Activated CD4-positive, alpha-beta T cell treated with anti-CD3 and anti-CD28 coated beads, Interleukin-2, amount 50 U/mL, for 48 hours (primary cell): ENCODE measurements around the gene DPCD.
A peak's percentile ranks its signal among the peaks of the same experiment; 100 is the strongest.

Experiments
- DNase-seq, 2 experiments: peaks; one replicate each; pipeline ENCODE4 v3.0.0-alpha.2; 2020

Gene DPCD

DNA sequence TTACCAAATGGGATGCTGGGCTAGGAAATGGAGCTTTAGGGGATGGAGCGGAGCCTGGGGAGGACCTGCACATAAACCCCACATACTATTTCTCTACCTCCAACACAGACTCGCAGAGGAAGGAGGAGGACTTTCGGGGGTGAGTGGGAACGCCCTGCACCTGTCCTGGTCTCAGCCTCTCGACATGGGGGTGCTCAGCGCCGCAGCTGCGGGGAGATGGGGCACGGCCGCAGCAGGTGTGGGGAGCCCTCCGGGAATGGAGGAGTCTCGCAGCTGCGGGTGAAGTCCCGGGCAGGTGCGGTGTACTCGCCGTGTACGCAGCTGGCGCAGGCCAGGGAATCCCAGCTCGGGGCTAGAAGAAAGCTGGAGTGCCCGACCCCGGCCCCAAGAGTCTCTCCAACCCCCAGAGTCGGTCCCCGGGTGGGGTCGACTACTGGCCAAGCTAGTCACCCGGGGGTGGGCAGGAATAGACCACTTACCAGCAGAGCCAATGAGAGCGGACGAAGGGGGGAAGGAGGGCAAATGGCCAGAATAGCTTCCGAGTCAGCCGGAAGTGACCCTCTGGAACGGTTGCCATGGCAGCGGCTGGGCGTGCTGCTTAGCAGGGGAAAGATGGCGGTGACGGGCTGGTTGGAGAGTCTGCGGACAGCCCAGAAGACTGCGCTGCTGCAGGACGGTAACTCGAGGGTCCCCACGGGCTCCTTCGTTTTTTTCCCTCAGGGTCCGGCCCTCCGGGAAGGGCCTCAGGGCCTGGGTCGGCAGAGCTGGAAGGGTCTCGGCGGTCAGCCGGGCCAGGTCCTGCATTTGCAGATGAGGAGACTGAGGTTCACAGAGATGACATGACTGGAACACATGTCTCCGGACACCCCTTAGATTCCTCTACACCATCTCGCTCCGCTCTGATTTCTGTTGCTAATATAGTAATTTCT, at the start of gene DPCD, which contains the start of gene POLL:
TSS of gene DPCD (plus strand) at position 597 of the 929 bp plus-strand sequence. CDS start at position 613, 16 bp downstream.
TSS of gene POLL (minus strand) at position 533 of the 929 bp plus-strand sequence. CDS start 897 bp downstream, outside the sequence.
- DNase-seq = peak; percentile 96 to 97

DNA sequence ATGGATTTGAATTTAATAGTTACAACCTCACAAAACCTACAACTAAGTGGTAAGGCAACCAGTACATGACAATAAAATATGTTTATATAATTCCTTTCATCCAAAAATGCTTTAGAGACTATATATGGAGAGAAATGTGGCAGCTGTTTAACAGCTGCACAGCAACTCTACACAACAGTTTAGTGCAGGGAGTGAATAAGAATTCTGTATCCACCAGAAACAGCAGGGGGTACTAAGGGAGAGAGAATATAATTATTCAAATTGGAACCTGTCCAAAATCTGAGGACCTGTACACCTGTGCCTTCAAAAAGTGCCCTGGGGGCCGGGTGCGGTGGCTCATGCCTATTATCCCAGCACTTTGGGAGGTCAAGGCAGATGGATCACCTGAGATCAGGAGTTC, 49.7 kb upstream of the DPCD start:
- no peak for DNase-seq

DNA sequence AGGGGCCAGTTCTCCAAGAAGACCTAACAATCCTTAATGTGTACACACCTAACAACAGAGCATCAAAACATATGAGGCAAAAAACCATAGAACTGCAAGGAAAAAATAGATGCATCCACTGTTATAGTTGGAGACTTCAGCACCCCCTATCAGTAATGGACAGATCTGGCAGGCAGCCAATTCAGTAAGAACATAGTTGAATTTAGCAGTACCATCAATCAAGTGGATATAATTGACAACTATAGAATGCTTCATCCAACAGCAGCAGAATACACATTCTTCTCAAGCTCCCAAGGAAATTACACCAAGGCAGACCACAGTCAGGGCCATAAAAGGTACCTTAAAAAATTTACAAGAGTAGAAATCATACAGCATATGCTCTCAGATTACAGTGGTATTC, 42.2 kb upstream of the DPCD start:
- no peak for DNase-seq

DNA sequence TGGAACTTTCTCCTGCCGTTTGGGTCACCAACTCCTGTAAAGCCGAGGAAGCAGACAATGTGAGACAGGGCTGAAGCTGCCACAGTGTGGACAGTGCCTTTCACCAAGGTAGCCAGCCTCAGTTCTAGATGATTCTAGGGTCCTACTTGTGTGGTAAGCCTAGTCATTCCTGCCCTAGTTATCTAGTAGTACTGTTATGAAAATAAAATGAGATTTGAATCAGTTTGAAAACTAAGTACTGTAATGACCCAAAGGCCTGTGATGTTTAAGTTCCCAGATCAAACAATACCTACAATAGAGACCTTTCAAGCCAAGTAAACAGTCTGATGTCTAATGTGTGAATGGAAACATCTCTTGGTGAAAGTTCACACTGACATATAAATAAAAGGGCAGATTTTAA, 37.2 kb upstream of the DPCD start:
- no peak for DNase-seq

DNA sequence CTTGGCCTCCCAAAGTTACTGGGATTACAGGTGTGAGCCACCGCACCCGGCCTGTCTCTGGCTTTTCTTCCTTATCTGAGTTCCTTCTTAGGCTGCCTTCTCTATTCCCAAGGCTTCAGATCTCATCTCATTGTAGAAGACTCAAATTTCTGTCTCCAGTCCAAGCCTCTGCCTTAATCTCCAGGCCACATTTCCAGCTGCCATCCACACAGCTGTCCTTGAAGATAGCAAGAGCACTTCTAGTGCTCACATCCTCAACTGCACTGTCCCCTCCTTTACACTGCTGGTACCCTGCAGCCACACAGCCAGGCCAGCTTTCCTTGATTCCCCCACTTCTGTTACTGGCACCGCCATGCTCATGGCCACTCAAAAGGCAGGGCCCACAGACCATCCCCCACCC, 35.7 kb upstream of the DPCD start:
- DNase-seq = no peak

DNA sequence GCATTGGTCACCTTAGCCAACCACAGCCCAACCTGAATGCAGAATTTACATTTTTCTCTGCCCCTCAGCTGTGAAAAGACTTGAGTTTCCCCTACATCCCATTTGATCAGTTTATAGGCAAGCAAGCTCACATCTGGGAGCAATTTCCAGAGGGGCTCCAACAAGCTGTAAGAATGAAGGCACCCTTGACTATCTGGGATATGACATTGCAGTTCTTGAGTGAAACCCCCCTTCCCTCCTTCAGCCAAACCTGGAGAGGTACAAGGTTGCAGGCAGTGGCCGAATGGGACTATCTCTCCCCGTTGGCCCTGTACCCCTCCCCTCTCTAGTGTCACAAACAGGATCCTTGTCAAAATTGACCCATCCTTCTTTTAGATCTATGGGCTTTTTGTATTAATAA, 30.6 kb upstream of the DPCD start:
- DNase-seq = no peak

DNA sequence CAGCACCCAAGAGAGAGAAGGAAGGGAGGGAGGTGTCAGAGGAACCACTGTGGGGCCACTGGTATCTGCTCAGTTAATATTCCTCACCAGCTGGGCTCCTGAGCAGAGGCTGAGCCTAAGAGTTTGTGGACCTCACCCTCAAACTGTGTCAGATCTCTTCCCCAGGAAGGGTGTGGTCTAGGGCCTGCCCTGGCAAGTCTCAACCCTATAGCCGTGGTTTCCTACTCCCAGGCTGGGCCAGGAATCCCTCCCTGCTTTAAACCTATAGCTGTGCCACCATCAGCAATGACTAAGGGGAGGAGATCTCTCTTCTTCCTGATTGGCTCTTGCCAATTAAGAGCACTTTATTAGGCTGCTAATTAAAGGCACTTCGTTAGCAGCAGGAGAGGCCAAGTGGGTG, 29.9 kb upstream of the DPCD start:
- DNase-seq = no peak

DNA sequence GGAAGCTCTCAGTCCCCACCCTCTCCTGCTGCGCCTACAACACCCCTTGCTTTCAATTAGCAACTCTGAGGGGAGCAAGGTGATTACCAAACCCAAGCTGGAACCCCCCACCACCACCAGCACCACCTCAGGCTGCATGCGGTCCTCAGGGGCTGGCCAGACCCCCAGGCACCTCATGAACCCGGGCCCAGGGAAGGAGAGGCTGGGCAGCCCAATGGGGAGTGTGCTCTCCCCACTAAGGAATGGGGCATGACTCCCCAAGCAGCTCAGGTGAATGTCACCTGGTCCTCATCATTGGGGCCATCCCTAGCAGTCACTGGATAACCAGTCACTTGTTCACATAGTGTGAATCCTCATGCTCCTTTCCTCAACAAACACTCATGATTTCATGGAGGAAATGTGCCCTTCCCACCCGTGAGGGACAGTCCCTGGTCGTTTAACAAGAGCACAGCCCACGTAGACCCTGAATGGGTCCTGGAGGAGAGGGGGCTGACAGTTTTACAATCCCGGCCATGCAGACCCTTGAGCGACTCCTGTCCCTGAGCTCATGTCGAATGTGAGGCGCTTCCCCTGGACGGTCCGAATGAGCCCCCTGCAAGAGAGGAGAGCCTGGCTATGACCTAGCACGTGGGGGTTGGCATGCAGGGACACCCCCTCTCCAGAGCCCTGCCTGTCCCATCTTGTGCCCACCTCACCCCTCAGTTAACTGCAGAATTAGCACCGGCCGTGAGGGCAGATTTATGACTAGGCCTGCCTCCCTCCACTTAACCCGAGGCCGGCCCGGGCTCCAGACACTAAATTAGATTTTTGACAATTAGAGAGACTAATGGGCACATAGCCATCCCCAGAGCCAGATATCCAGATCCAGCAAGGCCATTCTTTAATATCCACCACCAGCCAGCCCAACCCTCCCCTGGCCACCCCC, 29.2 kb upstream of the DPCD start:
- no peak for DNase-seq

DNA sequence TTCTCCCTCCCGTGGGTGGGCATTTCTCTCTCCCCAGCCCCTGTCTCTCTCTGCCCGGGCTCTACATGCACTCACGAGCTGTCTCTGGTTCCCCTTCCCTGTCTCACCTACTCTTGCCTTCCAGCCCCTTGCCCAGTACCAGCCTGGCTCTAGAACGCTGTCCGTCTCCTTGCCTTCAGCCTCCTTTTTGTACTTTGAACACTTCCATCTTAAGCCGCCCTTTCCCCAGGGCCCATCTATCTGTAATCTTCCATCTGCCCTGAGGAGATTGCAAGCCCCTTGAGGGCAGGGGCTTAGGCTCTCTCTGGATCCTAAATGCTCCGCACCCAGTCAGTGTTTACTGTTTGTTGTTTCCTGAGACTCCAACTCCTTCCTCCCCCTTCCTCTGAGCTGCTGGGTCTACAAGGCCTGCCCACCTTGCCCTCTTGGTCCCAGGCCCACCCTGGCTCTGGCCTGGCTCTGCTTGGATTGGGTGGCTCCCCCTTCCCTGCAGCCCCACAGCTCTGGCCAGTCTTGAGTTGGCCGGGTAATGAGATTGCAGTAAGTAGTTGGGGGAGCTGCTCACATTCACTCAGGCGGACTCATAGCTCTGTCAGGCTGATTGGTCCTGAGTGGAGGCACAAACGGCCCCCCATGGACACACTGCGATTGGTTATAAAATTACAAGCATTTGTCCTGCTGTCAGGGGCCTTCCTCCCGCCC, 28.4 kb upstream of the DPCD start:
- DNase-seq = no peak

DNA sequence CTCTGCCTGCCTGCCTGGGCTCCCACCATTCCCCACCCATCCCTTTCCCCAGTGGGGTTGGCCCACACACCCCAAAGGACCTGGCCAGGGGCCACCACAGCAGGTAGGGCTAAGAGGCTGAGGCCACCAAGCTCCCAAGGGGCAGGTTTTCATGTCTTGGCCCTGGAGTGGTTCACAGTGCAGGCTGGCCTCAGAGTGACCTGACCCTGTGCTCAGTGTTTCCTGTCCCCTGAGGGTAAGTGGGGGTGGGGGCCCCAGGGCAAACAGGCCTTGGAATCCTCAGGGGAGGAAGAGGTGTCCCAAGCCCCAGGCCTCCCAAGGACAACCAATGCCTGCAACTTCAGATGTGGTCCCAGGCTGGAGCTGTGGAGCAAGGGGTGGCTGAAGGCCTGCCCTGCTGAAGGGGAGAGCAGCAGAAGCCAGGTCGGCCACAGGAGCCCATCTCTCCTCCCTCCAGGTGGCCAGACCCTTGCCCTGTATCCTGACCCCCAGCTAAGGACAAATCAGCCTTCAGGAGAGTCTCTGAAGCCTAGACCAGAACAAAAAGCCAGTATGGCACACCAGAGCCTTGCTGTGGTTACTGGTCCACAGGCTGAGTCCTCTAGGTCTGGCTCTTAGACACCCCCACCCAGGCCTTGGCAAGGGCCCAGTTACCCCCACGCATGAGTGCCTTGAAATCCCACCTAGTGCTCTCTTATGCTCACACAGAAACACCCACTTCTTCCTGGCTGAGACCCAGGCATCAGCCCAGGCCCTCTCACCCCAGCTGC, 27.6 kb upstream of the DPCD start:
- no peak for DNase-seq

DNA sequence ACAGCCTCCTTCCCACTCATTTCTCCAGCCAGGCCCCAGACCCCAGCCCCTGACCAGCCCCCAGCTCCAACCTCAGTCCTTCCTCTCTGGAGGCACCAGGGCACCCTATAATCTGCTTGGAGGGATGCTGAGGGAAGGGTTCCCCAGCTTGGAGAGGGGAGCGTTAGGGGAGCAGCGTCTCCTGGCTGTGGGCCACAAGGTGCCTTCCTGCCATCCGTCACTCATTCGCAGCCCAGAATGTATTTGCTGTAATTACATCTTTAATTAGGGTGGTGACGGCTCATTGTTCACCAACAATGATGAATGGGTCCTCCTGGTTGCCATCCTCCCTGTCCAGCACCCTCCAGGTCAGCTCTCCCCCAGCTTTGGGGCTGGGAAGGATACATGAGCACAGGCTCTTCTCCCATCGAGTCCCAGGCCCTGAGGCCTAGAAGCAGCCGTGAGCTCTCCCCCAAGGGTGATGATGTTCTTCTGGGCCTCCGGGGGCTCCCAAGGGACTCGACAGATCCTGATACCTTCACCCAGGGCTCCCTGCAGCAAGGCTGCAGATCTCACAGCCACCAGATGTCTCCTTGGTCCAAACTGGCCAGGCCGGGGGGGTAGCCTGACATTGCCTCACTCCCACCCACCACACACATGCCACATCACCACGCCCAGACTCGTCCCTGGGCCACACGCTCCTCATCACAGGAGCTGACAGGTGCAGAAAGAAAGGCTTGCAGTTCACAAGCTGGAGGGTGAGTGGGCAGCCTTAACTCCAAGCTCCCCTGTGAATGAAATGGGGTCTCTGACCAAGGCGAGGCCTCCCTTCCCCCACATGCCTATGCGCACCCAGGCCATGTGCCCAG, 26.8 kb upstream of the DPCD start:
- no peak for DNase-seq

DNA sequence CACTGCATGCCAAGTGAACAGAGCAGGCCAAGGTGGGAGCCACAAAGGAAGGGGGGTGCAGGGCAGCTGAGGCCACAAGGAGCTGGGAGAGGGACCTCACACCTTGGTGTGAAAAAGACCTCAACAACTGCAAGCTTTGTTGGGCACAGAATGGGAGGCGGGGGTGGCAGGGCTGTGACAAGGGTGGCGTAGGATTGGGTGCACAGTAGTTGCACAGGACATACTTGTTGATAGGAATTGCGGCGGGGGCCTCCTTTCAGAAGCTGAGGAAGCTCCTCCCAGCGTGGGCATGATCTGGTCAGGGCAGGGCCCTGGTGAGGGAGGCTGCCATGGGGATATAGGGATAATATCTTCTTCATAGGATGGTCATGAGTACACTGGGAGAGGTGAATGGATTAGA, 25.9 kb upstream of the DPCD start:
- DNase-seq = no peak

DNA sequence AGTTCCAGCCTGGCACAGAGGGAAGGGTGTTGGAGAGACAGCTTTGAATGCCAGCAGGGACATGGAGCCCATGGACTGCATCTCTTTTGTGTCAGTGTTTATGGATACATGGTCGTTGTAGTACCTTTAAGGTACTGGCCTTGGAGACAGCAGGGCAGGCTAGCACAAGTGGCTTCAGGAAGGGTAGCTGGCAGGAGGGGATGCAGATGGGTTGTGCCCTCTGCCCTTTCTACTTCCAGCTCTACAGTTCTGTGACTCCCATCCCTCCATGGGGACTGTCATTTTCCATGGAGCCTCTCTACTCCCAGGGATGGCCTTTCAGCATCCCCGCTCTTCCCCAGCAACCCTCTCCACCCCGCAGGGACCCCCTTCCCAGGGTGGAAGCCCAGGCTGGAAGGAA, 25.1 kb upstream of the DPCD start:
- no peak for DNase-seq

DNA sequence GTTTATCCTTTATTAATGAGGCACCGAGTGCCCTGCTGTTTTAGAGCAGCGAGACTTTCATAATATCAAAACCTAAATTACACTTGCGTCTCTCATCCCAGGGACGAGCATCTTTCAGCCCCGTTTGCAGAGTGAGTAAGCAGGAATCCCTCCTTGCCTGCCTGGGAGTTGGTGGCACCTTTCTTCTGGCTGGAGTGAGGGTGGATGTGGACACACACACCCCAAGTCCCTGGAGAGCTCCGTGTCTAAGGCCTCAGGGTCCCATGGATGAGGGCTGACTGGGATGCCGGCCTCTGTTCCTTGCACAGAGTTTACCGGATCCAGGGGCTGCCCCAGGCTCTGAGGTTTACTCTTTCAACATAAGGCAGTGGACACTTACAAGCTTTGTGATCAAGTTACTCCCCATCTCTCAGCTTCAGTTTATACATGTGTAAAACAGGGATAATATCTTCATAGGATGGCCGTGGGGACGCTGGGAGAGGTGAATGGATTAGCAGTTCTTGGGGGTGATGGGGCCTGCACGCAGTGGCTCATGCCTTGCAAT, 24.6 kb upstream of the DPCD start:
- DNase-seq = no peak

DNA sequence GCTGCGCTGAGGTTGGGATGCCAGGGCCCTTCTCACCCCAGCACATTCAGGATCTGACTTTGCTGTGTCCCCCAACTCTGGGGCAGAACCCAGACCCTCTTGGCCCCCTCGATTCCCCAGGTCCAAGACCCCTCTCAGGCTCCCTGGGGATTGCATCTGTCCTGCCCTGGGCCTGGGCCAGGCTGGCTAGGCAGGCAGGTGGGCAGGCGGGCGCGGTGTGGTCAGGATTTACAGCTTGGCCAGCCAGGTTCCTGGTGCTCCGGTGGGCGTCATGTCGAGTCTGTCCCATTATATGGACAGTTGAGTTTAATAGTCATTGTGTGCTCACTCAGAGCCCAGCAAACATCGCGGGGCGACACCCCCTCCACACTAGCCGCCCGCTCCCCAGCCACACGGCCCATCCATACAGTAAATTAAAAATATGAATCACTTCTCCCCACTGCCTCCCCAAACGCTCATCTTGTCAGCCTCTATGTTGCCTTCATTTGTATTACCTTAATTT, 23.6 kb upstream of the DPCD start:
- DNase-seq = no peak

DNA sequence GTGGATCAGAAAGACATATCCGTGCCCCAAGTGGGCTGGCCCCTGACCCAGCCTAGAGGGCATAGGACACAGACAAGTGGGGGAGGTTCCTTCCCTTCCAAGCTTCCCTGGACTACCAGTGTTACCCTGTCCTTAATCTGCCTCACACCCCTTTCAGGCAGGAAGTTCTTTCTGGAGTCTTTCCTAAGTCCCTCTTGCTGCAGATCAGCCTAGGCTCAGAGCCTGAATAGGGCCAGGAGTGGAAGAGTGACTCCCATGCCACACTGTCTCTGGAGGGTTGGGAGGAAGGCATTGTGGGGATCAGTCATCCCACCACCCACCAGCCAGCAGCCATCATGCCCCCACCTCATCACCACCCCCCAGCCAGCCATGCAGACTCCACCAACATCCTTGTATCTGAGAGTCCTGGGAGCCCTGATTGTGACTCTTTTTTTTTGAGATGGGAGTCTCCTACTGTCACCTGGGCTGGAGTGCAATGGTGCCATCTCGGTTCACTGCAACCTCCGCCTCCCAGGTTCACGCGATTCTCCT, 22.7 kb upstream of the DPCD start:
- DNase-seq = no peak

DNA sequence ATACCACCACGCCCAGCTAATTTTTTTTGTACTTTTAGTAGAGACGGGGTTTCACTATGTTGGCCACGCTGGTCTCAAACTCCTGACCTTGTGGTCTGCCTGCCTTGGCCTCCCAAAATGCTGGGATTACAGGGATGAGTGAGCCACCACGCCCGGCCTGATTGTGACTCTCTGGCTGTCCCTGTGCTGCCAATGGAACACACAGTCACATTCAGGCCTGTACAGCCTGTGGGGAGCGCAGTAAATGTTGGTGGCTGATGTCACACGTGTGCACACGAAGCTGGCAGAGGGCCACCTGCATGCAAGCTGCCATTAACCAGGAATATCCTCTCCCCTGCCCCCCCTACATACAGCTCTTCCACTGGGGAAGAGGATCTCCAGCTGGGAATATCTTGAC, 22.2 kb upstream of the DPCD start:
- no peak for DNase-seq

DNA sequence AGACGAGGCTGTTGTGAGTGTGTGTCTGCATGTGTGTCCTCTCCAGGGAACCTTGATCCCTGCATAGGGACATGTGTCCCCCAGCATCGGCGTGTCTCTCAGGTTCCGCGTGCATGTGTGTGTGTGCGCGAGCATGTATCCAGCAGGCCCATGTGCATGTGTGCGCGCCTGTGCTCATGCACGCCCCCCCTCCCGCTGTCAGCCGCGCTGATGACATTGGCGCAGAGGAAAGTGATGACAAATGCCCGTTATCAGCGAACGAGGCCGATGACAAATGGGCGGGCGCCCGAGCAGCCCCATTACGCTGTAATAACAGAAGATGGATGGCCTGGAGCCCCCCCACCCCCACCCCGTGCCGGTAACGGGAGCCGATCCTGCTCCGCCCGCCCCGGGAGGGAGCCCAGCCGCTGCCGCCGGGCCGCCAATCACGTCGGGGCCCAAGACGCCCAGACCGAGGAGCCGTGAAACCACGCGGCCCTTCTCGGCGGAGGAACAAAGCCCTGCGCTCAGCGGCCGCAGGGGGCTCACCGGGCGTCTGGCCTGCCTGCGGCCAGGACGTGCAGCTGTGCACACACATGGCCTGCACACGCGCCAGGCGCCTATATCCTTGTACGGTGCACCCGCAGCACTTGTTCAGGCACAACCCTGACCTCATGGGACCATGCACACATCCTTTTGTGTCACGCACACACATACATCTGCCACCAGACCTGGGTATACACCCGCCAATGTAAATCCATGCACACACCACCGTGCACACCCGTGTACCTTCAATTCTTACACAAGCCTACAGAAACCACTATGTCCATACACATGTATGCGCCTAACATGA, 21.6 kb upstream of the DPCD start:
- DNase-seq = no peak
